Vagina (tissue), 2 donors: ENCODE results near the gene EPB41L2. TPM values are rescaled to one million over a fixed set of nuclear protein-coding genes. Genes with fewer than 3 reads are reported as not detected.
"Not testable (repeated sequence)": the region's sequence is repeated elsewhere in the genome, so short reads cannot be mapped to it uniquely, and the experiment has no call there.

Experiments used
- DNase-seq, 2 donors: peaks; one replicate each; pipeline ENCODE4 v3.0.0-alpha.2; 2017; ENCODE audit errors: extremely low spot score in 2 of 2
- H3K27ac ChIP-seq: fragments of 200-600 bp; sonication (generic); one replicate; pipeline ENCODE4 v1.5.1; 2019
- H3K27me3 ChIP-seq: fragments of 200-600 bp; sonication (generic); one replicate; pipeline ENCODE4 v1.5.1; 2019
- H3K36me3 ChIP-seq, 2 donors: fragments of 200-600 bp; sonication (generic); one replicate each; pipeline ENCODE4 v1.5.1; 2017 to 2019
- H3K4me1 ChIP-seq: fragments of 200-600 bp; sonication (generic); one replicate; pipeline ENCODE4 v1.5.1; 2019
- H3K4me3 ChIP-seq, 2 donors: fragments of 200-600 bp; sonication (generic); 1 replicate in 1 of 2; 2 replicates in 1 of 2; pipeline ENCODE4 v1.5.1; 2016 to 2019
- H3K9me3 ChIP-seq: fragments of 200-600 bp; sonication (generic); one replicate; pipeline ENCODE4 v1.5.1; 2019
- POLR2A ChIP-seq, 2 donors: fragments of 450-650 bp; IDR thresholded peaks; one replicate each; pipeline ENCODE4 v1.6.1; 2017; ENCODE audit warnings: antibody characterized with exemption in 2 of 2, mild to moderate bottlenecking in 2 of 2, moderate library complexity in 2 of 2
- POLR2AphosphoS5 ChIP-seq, 2 donors: sonication (generic); formaldehyde crosslinking; IDR thresholded peaks; one replicate each; pipeline ENCODE4 v1.9.0; 2017; ENCODE audit warnings: antibody characterized with exemption in 2 of 2, mild to moderate bottlenecking in 2 of 2, low read depth in 1 of 2; ENCODE audit not compliant: insufficient read depth in 1 of 2
- intact Hi-C: fragments of 100-400 bp; cut with DNase I; formaldehyde crosslinking; loops from one replicate; pipeline ENCODE4 v1.15.1; 2023
- total RNA-seq: library from RNA; depleted of rRNA; stranded (reverse); fragments of >200 nt; gene quantifications from one replicate; pipeline ENCODE4 v1.2.3, GENCODE V29; 2016
- TF ChIP-seq, protein P1 (sequence below), 3 experiments: fragments of 450-650 bp in 2 of 3; fragments of 200-600 bp in 1 of 3; sonication (generic) in 1 of 3; IDR thresholded peaks; one replicate each; pipeline ENCODE4 v1.5.1; 2017 to 2019; ENCODE audit warnings: antibody characterized with exemption in 3 of 3, mild to moderate bottlenecking in 2 of 3, moderate library complexity in 2 of 3

EPB41L2 gene
- total RNA-seq, 1 donor from 2014 or later = 96.7 TPM

DNA sequence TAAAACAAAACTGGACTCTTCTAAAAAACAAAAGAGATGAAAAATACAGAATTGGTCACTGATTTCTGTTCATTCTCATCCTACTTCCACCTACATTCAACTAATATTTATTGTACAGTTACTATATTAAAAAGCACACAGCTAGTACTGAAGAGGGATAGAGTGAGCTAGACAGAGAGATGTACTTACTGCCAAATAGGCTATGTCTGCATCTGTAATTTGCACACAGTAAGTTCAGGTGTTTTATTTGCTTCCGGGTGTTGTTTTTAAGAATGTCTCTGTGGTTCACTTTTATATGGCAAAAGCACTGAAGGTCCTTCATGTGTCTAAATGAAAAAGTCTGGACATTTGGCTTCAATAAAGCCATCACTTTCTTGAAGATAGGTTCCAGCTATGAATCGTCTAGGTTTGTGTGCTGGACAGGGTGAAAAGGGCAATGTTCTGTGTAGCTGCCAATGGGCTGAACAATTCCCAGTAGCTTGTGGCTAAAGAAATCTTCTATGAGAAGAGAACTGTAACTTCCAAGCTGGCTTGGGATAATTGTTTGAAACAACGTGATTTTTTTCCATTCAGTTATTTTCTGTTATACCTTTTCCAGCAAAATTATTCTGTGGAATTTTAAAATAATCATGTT, 47.3 kb downstream of the EPB41L2 start:
- TF ChIP-seq, protein P1, sequence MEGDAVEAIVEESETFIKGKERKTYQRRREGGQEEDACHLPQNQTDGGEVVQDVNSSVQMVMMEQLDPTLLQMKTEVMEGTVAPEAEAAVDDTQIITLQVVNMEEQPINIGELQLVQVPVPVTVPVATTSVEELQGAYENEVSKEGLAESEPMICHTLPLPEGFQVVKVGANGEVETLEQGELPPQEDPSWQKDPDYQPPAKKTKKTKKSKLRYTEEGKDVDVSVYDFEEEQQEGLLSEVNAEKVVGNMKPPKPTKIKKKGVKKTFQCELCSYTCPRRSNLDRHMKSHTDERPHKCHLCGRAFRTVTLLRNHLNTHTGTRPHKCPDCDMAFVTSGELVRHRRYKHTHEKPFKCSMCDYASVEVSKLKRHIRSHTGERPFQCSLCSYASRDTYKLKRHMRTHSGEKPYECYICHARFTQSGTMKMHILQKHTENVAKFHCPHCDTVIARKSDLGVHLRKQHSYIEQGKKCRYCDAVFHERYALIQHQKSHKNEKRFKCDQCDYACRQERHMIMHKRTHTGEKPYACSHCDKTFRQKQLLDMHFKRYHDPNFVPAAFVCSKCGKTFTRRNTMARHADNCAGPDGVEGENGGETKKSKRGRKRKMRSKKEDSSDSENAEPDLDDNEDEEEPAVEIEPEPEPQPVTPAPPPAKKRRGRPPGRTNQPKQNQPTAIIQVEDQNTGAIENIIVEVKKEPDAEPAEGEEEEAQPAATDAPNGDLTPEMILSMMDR (IDR thresholded peaks at IDR 0.05) = no peak
- TF ChIP-seq POLR2AphosphoS5 (IDR thresholded peaks at IDR 0.05; ENCODE audit: insufficient read depth in 1 of 2, low read depth in 1 of 2) (no peak), POLR2A (IDR thresholded peaks at IDR 0.05) (no peak)
- Histone ChIP-seq H3K27me3 (no peaks in the 10 kb centered on the region), H3K36me3 (no peaks in the 10 kb centered on the region), H3K27ac (peak overlapping the region; percentile 32), H3K4me1 (peaks cover 35% of the 10 kb centered on the region), H3K4me3 (no peak overlapping the region), H3K9me3 (no peaks in the 10 kb centered on the region)
- DNase-seq = no peak
- intact Hi-C loops = no loop called here

DNA sequence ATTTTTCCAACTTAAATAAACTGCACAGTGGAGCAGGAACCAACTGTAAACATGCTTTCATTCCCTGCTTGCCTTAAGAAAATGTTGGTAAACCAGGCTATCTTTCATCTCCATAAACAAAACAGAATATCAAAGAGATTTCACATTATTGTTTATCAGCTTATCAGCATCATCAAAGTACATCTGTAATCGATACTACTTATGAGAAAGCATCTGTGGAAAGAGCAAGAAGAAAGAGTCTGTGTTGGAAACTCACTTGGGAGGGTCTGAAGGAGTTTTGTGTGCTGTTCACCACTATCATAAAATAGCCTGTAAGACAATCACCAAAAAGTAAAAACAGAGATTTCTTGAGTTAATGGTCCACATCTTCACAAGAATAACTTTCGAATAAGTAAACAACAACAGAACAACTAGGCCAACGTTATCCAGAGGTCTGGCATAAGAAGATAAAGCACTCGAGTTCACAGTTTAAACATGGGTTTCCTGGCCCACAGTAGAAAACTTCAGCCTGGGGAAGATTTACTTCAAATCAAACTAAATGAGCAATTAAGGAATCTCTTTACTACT, 47.9 kb downstream of the EPB41L2 start:
- TF ChIP-seq POLR2A (IDR thresholded peaks at IDR 0.05) = no peak
- TF ChIP-seq POLR2AphosphoS5 (IDR thresholded peaks at IDR 0.05; ENCODE audit: insufficient read depth in 1 of 2, low read depth in 1 of 2) = no peak
- TF ChIP-seq, protein P1 (IDR thresholded peaks at IDR 0.05) = no peak
- no peaks in the 10 kb centered on the region for H3K36me3 ChIP-seq
- intact Hi-C loops = no loop called here
- no peak overlapping the region for H3K4me3 ChIP-seq
- H3K27me3 ChIP-seq = no peaks in the 10 kb centered on the region
- peaks cover 35% of the 10 kb centered on the region for H3K4me1 ChIP-seq
- no peaks in the 10 kb centered on the region for H3K9me3 ChIP-seq
- H3K27ac ChIP-seq = peak overlapping the region; percentile 32
- no peak for DNase-seq

- H3K9me3 ChIP-seq = no peaks in the 10 kb centered on the region
- H3K4me1 ChIP-seq = peaks cover 35% of the 10 kb centered on the region
- H3K4me3 ChIP-seq = peak overlapping the region in 1 of 2 donors; percentile 16
- no peak for TF ChIP-seq POLR2A (IDR thresholded peaks at IDR 0.05)
- no peak for TF ChIP-seq POLR2AphosphoS5 (IDR thresholded peaks at IDR 0.05; ENCODE audit: insufficient read depth in 1 of 2, low read depth in 1 of 2)
- TF ChIP-seq, protein P1 (IDR thresholded peaks at IDR 0.05) = no peak
- peak overlapping the region; percentile 32 for H3K27ac ChIP-seq
- intact Hi-C loops = no loop called here
- H3K27me3 ChIP-seq = no peaks in the 10 kb centered on the region
- DNase-seq = no peak
- H3K36me3 ChIP-seq = no peaks in the 10 kb centered on the region
These were observed 48.8 kb downstream of the EPB41L2 start for GRCh38 chr6:131014080-131014776.

GRCh38 chr6:131013495-131013894, 49.5 kb downstream of the EPB41L2 start:
- Histone ChIP-seq H3K27me3 (no peaks in the 10 kb centered on the region), H3K36me3 (no peaks in the 10 kb centered on the region), H3K27ac (no peak overlapping the region), H3K9me3 (no peaks in the 10 kb centered on the region), H3K4me3 (peak overlapping the region; percentile 16 to 31), H3K4me1 (peaks cover 35% of the 10 kb centered on the region)
- no peak for DNase-seq
- intact Hi-C loops = no loop called here
- TF ChIP-seq POLR2AphosphoS5 (IDR thresholded peaks at IDR 0.05; ENCODE audit: insufficient read depth in 1 of 2, low read depth in 1 of 2) = no peak
- TF ChIP-seq, protein P1 (IDR thresholded peaks at IDR 0.05) = no peak
- no peak for TF ChIP-seq POLR2A (IDR thresholded peaks at IDR 0.05)

DNA sequence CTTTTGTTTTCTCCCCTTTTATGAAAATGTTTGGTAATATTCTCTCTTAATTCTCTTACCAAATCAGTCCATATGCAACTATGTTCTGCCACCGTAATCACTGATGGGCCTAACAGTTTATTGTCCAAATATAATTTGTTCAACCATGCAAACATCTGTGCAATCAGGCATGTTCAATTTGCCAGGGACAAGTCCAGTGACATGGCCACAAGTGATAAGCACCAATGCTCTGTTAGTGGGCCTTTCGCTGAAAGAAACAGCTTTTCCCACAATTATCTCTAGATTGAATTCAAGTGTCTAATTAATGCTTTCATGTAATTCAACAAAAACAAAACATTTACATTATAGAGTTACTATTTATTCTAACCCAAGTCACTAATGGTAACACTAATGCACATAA, 53.3 kb downstream of the EPB41L2 start:
- no peak overlapping the region for H3K4me3 ChIP-seq
- peaks cover 26% of the 10 kb centered on the region for H3K4me1 ChIP-seq
- no peak overlapping the region for H3K27ac ChIP-seq
- no peak for DNase-seq
- no peaks in the 10 kb centered on the region for H3K36me3 ChIP-seq
- TF ChIP-seq POLR2AphosphoS5 (IDR thresholded peaks at IDR 0.05; ENCODE audit: insufficient read depth in 1 of 2, low read depth in 1 of 2) (no peak), POLR2A (IDR thresholded peaks at IDR 0.05) (no peak)
- TF ChIP-seq, protein P1 (IDR thresholded peaks at IDR 0.05) = no peak
- intact Hi-C loops = no loop called here
- H3K27me3 ChIP-seq = no peaks in the 10 kb centered on the region
- H3K9me3 ChIP-seq = no peaks in the 10 kb centered on the region

DNA sequence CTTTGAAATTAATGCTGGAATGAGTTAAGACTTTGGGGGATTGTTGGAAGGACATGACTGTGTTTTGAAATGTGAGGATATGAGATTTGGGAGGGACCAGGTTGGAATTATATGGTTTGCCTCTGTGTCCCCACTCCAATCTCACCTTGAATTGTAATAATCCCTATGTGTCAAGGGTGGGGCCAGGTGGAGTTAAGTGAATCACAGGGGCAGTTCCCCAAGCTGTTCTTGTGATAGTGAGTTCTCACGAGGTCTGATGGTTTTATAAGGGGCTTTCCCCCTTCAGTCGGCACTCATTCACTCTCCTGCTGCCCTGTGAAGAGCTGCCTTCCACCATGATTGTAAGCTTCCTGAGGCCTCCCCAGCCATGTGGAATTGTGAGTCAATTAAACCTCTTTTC, 54.1 kb downstream of the EPB41L2 start:
- H3K27ac ChIP-seq, H3K27me3 ChIP-seq, DNase-seq, H3K36me3 ChIP-seq, H3K4me3 ChIP-seq, H3K9me3 ChIP-seq, intact Hi-C loops: not testable (repeated sequence)
- peaks cover 22% of the 10 kb centered on the region for H3K4me1 ChIP-seq

- H3K27me3 ChIP-seq, intact Hi-C loops, H3K36me3 ChIP-seq, H3K4me3 ChIP-seq, H3K27ac ChIP-seq, DNase-seq, H3K9me3 ChIP-seq: not testable (repeated sequence)
- peaks cover 12% of the 10 kb centered on the region for H3K4me1 ChIP-seq
These were observed 55.1 kb downstream of the EPB41L2 start for GRCh38 chr6:131007964-131008363.
